HG03460 (cell line): ENCODE results near the gene BBX.

ENCODE experiments used
- ATAC-seq: cut with Tn5 transposase; IDR thresholded peaks from one replicate; pipeline ENCODE4 v1.9.1; 2021; ENCODE audit not compliant: unreplicated experiment

BBX gene

GRCh38 chr3:107738486-107739183 is 215.9 kb downstream of the BBX start:
- no peak for ATAC-seq

GRCh38 chr3:107739227-107739626 is 216.5 kb downstream of the BBX start:
- ATAC-seq = no peak

- no peak for ATAC-seq
These were observed 218.5 kb downstream of the BBX start for GRCh38 chr3:107740992-107741896.

- no peak for ATAC-seq
These were observed 222.6 kb downstream of the BBX start for GRCh38 chr3:107745354-107745753.

GRCh38 chr3:107752202-107752990 is 229.6 kb downstream of the BBX start:
- ATAC-seq = no peak

GRCh38 chr3:107753494-107753893 is 230.7 kb downstream of the BBX start:
- no peak for ATAC-seq

GRCh38 chr3:107753976-107754375 is 231.2 kb downstream of the BBX start:
- ATAC-seq = no peak

GRCh38 chr3:107756649-107757048 is 233.9 kb downstream of the BBX start:
- ATAC-seq = no peak

GRCh38 chr3:107757140-107757539 is 234.4 kb downstream of the BBX start:
- no peak for ATAC-seq

- no peak for ATAC-seq
These were observed 237.4 kb downstream of the BBX start for GRCh38 chr3:107760144-107760543.

GRCh38 chr3:107761391-107761790 is 238.6 kb downstream of the BBX start:
- no peak for ATAC-seq

- no peak for ATAC-seq
These were observed 242.8 kb downstream of the BBX start for GRCh38 chr3:107765524-107765923.

- ATAC-seq = no peak
These were observed 245.3 kb downstream of the BBX start for GRCh38 chr3:107767897-107768605.

- no peak for ATAC-seq
These were observed 247.1 kb downstream of the BBX start for GRCh38 chr3:107769882-107770281.

- no peak for ATAC-seq
These were observed 249.3 kb downstream of the BBX start for GRCh38 chr3:107772016-107772415.

- ATAC-seq = peak; percentile 50
These were observed 253.2 kb downstream of the BBX start for GRCh38 chr3:107775974-107776373.

GRCh38 chr3:107781253-107781652 is 258.5 kb downstream of the BBX start:
- ATAC-seq = no peak

- ATAC-seq = no peak
These were observed 259.3 kb downstream of the BBX start for GRCh38 chr3:107782054-107782453.

- no peak for ATAC-seq
These were observed 267.9 kb downstream of the BBX start for GRCh38 chr3:107790612-107791011.

GRCh38 chr3:107791027-107791426 is 268.3 kb downstream of the BBX start:
- no peak for ATAC-seq

GRCh38 chr3:107791450-107791849 is 268.7 kb downstream of the BBX start:
- ATAC-seq = no peak
